Endodermal cell (in vitro differentiated cells): Measurements from ENCODE around the gene POU6F2. TPM values are rescaled to one million over a fixed set of nuclear protein-coding genes. Genes with fewer than 3 reads are reported as not detected.

Experiments
- DNase-seq: peaks from one replicate; pipeline ENCODE4 v3.0.0-alpha.2; 2017
- H3K27ac ChIP-seq: 2 replicates; pipeline ENCODE4 v1.5.1; 2013; ENCODE audit warnings: mild to moderate bottlenecking, low read depth, low read length, moderate library complexity
- H3K27me3 ChIP-seq: 2 replicates; pipeline ENCODE4 v1.6.1; 2013; ENCODE audit warnings: mild to moderate bottlenecking, low read length, moderate library complexity; ENCODE audit not compliant: insufficient read depth, control insufficient read depth, poor library complexity, severe bottlenecking
- H3K36me3 ChIP-seq: 2 replicates; pipeline ENCODE4 v1.7.0; 2013; ENCODE audit warnings: mild to moderate bottlenecking, low read length, moderate library complexity; ENCODE audit not compliant: control insufficient read depth, insufficient read depth
- H3K4me1 ChIP-seq: one replicate; pipeline ENCODE4 v1.7.0; 2013; ENCODE audit warnings: low read length; ENCODE audit not compliant: control insufficient read depth, insufficient read depth
- H3K4me3 ChIP-seq: 2 replicates; pipeline ENCODE4 v1.5.1; 2013; ENCODE audit warnings: mild to moderate bottlenecking, low read length, moderate library complexity
- H3K9ac ChIP-seq: 2 replicates; pipeline ENCODE4 v1.6.1; 2013; ENCODE audit warnings: mild to moderate bottlenecking, low read length, moderate library complexity; ENCODE audit not compliant: poor library complexity, severe bottlenecking; ENCODE audit errors: extremely low read depth
- H3K9me3 ChIP-seq: 2 replicates; pipeline ENCODE4 v1.6.1; 2013; ENCODE audit warnings: mild to moderate bottlenecking, low read length, moderate library complexity; ENCODE audit not compliant: control insufficient read depth
- H3K27ac Mint-ChIP-seq: 2 replicates; pipeline ENCODE4 v1.8.0; 2020; ENCODE audit warnings: mixed read lengths
- H3K27me3 Mint-ChIP-seq: 2 replicates; pipeline ENCODE4 v1.8.0; 2021; ENCODE audit warnings: mild to moderate bottlenecking, mixed read lengths; ENCODE audit not compliant: insufficient read depth
- H3K36me3 Mint-ChIP-seq: 2 replicates; pipeline ENCODE4 v1.8.0; 2020; ENCODE audit warnings: low read depth, mixed read lengths
- H3K4me1 Mint-ChIP-seq: 2 replicates; pipeline ENCODE4 v1.8.0; 2020; ENCODE audit warnings: mixed read lengths
- H3K4me3 Mint-ChIP-seq: 2 replicates; pipeline ENCODE4 v1.8.0; 2020; ENCODE audit warnings: mild to moderate bottlenecking, moderate library complexity, mixed read lengths
- H3K9me3 Mint-ChIP-seq: 2 replicates; pipeline ENCODE4 v1.8.0; 2020; ENCODE audit warnings: mild to moderate bottlenecking, mixed read lengths
- WGBS, 2 experiments: methylation state at CpG; one replicate each; pipeline versions ENCODE4 v1.1.5 to v1.1.7; 2013; ENCODE audit warnings: missing lambda C conversion rate in 2 of 2, mixed read lengths in 1 of 2; ENCODE audit not compliant: insufficient coverage in 1 of 2, insufficient read length in 1 of 2; 5-methylcytosine and 5-hydroxymethylcytosine counted together
- total RNA-seq, 2 donors: library from RNA; stranded (reverse); fragmentation: NEBNext Ultra II Directional in 1 of 2; extraction: Animal tissue kit (Norgen Biotek cat#: 25700) in 1 of 2; gene quantifications; 2 replicates in 1 of 2; 3 replicates in 1 of 2; pipeline ENCODE4 v1.2.1, GENCODE V29; 2021
- TF ChIP-seq, protein P1 (sequence below): fragments of 200-600 bp; sonication (generic); conservative IDR thresholded peaks from 2 replicates; pipeline ENCODE4 v1.5.0; 2021; ENCODE audit warnings: antibody characterized with exemption, mild to moderate bottlenecking

POU6F2 gene
- total RNA-seq, 2 donors from 2014 or later = 6.0 to 10.0 TPM

DNA sequence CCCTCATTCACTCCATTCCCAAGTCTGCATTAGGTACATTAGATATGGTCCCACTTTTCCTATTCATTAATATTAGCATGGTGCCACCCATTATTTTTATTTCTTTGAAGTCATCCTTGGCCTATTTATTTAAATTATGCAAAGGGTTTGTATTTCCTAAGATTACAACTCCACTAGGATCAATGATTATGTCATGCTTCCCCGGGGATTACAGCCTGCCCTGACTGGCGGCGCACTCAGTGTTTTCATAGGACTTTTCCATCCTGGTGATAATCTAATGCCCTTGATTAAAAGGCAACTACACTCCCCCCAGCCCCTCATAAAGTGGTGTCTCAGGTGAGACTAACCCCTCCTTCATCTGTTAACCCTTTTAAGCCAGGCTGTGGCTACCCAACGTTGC is 187.2 kb downstream of the POU6F2 start:
- no peaks in the 10 kb centered on the region for H3K27me3 ChIP-seq
- H3K9me3 ChIP-seq = no peaks in the 10 kb centered on the region
- WGBS, 2 experiments = 84 to 91% methylated on average over 4 of the region's 4 CpGs
- TF ChIP-seq, protein P1, sequence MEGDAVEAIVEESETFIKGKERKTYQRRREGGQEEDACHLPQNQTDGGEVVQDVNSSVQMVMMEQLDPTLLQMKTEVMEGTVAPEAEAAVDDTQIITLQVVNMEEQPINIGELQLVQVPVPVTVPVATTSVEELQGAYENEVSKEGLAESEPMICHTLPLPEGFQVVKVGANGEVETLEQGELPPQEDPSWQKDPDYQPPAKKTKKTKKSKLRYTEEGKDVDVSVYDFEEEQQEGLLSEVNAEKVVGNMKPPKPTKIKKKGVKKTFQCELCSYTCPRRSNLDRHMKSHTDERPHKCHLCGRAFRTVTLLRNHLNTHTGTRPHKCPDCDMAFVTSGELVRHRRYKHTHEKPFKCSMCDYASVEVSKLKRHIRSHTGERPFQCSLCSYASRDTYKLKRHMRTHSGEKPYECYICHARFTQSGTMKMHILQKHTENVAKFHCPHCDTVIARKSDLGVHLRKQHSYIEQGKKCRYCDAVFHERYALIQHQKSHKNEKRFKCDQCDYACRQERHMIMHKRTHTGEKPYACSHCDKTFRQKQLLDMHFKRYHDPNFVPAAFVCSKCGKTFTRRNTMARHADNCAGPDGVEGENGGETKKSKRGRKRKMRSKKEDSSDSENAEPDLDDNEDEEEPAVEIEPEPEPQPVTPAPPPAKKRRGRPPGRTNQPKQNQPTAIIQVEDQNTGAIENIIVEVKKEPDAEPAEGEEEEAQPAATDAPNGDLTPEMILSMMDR = no peak
- Mint-ChIP-seq H3K4me3 (no peak overlapping the region), H3K9me3 (no peaks in the 10 kb centered on the region), H3K27me3 (no peaks in the 10 kb centered on the region), H3K36me3 (no peaks in the 10 kb centered on the region), H3K27ac (no peak overlapping the region), H3K4me1 (no peaks in the 10 kb centered on the region)
- H3K9ac ChIP-seq = no peak overlapping the region
- no peaks in the 10 kb centered on the region for H3K4me1 ChIP-seq
- H3K4me3 ChIP-seq = no peak overlapping the region
- DNase-seq = no peak
- H3K36me3 ChIP-seq = no peaks in the 10 kb centered on the region
- H3K27ac ChIP-seq = no peak overlapping the region

DNA sequence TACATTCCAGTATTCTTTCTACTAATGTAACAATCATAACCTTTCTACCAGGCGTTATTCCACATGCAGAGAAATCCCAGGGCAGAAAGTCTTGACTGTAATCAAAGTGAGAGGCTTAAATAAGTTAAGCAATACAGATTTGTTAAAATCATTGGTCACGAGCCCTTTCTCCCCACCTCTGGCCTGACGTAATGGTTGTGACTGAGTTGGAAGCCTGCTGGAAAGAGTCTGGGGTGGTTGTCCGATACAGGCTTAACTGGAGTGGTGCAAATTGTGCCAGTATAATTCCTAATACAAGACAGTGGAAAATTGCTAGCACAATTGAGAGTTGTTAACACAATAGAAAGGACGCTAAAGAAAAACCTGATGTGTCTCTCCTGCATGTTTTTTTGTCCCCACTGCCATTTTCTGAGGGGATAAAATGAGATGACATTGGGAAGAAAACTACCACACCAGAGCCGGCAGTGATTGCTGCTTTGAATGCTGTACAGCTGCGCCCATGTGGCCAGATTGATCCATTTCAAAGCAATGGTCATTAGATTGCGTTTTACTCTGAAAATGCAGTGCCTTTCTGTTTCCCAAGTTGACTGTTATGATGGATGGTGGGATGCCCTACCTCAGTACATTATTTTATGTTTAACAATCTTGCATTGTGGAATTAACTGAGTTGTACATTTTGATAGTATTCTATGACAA is 190.8 kb downstream of the POU6F2 start:
- Histone ChIP-seq H3K27ac (no peak overlapping the region), H3K36me3 (no peaks in the 10 kb centered on the region), H3K27me3 (no peaks in the 10 kb centered on the region), H3K4me1 (no peaks in the 10 kb centered on the region), H3K9me3 (no peaks in the 10 kb centered on the region), H3K4me3 (no peak overlapping the region), H3K9ac (no peak overlapping the region)
- Mint-ChIP-seq H3K36me3 (no peaks in the 10 kb centered on the region), H3K4me3 (no peak overlapping the region), H3K4me1 (no peaks in the 10 kb centered on the region), H3K27ac (no peak overlapping the region), H3K9me3 (no peaks in the 10 kb centered on the region), H3K27me3 (no peaks in the 10 kb centered on the region)
- 95 to 96% methylated on average over 6 to 8 of the region's 8 CpGs for WGBS, 2 experiments
- TF ChIP-seq, protein P1 = no peak
- no peak for DNase-seq

DNA sequence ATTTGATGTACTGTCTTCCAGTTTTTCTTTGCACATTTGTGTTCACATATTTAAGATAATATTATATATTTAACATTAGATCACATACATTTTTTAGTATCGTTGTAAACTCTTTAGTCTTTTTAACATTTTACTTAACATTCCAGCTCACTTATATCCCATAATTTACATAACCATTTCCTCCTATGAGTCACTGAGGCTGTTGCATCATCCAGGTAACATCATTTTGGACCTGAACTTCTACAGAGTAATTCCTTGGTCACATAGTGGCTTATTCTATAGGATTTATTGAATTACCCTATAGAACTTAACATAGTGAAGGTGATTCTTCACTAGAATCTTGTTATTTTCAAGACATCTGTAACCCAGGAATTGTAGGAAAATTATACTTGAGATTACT is 194.4 kb downstream of the POU6F2 start:
- H3K36me3 Mint-ChIP-seq = no peaks in the 10 kb centered on the region
- Histone ChIP-seq H3K9ac (no peak overlapping the region), H3K4me3 (no peak overlapping the region), H3K27ac (no peak overlapping the region), H3K36me3 (no peaks in the 10 kb centered on the region), H3K9me3 (no peaks in the 10 kb centered on the region), H3K4me1 (no peaks in the 10 kb centered on the region), H3K27me3 (no peaks in the 10 kb centered on the region)
- 83 to 88% methylated on average over 1 of the region's 1 CpG for WGBS, 2 experiments
- no peaks in the 10 kb centered on the region for H3K9me3 Mint-ChIP-seq
- no peak overlapping the region for H3K4me3 Mint-ChIP-seq
- no peak for DNase-seq
- no peak overlapping the region for H3K27ac Mint-ChIP-seq
- peaks cover 2% of the 10 kb centered on the region for H3K4me1 Mint-ChIP-seq
- TF ChIP-seq, protein P1 = no peak
- no peaks in the 10 kb centered on the region for H3K27me3 Mint-ChIP-seq
